ENCODE data around the gene GPRC5D.
A peak's percentile ranks its signal among the peaks of the same experiment; 100 is the strongest.

GPRC5D gene

GRCh38 chr12:12952036-12952435 lies at the start of gene GPRC5D:
Gene GPRC5D, minus strand, starts transcription at chr12:12952170. Its CDS starts 1,786 bp downstream, at chr12:12950384.
- H3K4me3 ChIP-seq (ENCODE audit: low read length) = no peak within 1 kb of the TSS
- TF ChIP-seq ZNF274 (IDR thresholded peaks at IDR 0.05; ENCODE audit: low read depth, low read length) = no peak

- H3K4me3 ChIP-seq (ENCODE audit: low read length) = no peak overlapping the region; the same call in 1 of the 2 replicates
- no peak for TF ChIP-seq ZNF274 (IDR thresholded peaks at IDR 0.05; ENCODE audit: low read depth, low read length)
Observed at GRCh38 chr12:13001775-13002040, 49.7 kb upstream of the GPRC5D start.

- no peak for TF ChIP-seq ZNF274 (IDR thresholded peaks at IDR 0.05; ENCODE audit: low read depth, low read length)
- H3K4me3 ChIP-seq (ENCODE audit: low read length) = peak overlapping the region; percentile 52
Observed at GRCh38 chr12:13000925-13001774, 49.2 kb upstream of the GPRC5D start.

- H3K4me3 ChIP-seq (ENCODE audit: low read length) = peak overlapping the region; percentile 52
- TF ChIP-seq ZNF274 (IDR thresholded peaks at IDR 0.05; ENCODE audit: low read depth, low read length) = no peak
Observed at GRCh38 chr12:13000616-13000924, 48.6 kb upstream of the GPRC5D start.

- H3K4me3 ChIP-seq (ENCODE audit: low read length) = peak within 1 kb of the TSS; percentile 52
- no peak for TF ChIP-seq ZNF274 (IDR thresholded peaks at IDR 0.05; ENCODE audit: low read depth, low read length)
Observed at GRCh38 chr12:12999959-13000615, 48.1 kb upstream of the GPRC5D start, which contains the start of gene HEBP1. Gene HEBP1, minus strand, starts transcription at chr12:13000265. Its CDS starts 151 bp downstream, at chr12:13000114.

- TF ChIP-seq ZNF274 (IDR thresholded peaks at IDR 0.05; ENCODE audit: low read depth, low read length) = no peak
- peak overlapping the region; percentile 46; the same call in 1 of the 2 replicates for H3K4me3 ChIP-seq (ENCODE audit: low read length)
Observed at GRCh38 chr12:12999271-12999958, 47.4 kb upstream of the GPRC5D start.

GRCh38 chr12:12998248-12998647 lies 46.3 kb upstream of the GPRC5D start:
- TF ChIP-seq ZNF274 (IDR thresholded peaks at IDR 0.05; ENCODE audit: low read depth, low read length) = no peak
- H3K4me3 ChIP-seq (ENCODE audit: low read length) = no peak overlapping the region

- no peak for TF ChIP-seq ZNF274 (IDR thresholded peaks at IDR 0.05; ENCODE audit: low read depth, low read length)
- H3K4me3 ChIP-seq (ENCODE audit: low read length) = no peak overlapping the region
Observed at GRCh38 chr12:12997734-12998133, 45.8 kb upstream of the GPRC5D start.

GRCh38 chr12:12997156-12997555 lies 45.2 kb upstream of the GPRC5D start:
- H3K4me3 ChIP-seq (ENCODE audit: low read length) = no peak overlapping the region
- TF ChIP-seq ZNF274 (IDR thresholded peaks at IDR 0.05; ENCODE audit: low read depth, low read length) = no peak

- H3K4me3 ChIP-seq (ENCODE audit: low read length) = no peak overlapping the region
- TF ChIP-seq ZNF274 (IDR thresholded peaks at IDR 0.05; ENCODE audit: low read depth, low read length) = no peak
Observed at GRCh38 chr12:12996209-12996608, 44.2 kb upstream of the GPRC5D start.

GRCh38 chr12:12995088-12995487 lies 43.1 kb upstream of the GPRC5D start:
- H3K4me3 ChIP-seq (ENCODE audit: low read length) = no peak overlapping the region
- no peak for TF ChIP-seq ZNF274 (IDR thresholded peaks at IDR 0.05; ENCODE audit: low read depth, low read length)

- no peak for TF ChIP-seq ZNF274 (IDR thresholded peaks at IDR 0.05; ENCODE audit: low read depth, low read length)
- H3K4me3 ChIP-seq (ENCODE audit: low read length) = no peak overlapping the region
Observed at GRCh38 chr12:12993367-12993766, 41.4 kb upstream of the GPRC5D start.

GRCh38 chr12:12992418-12993130 lies 40.6 kb upstream of the GPRC5D start:
- H3K4me3 ChIP-seq (ENCODE audit: low read length) = no peak overlapping the region
- TF ChIP-seq ZNF274 (IDR thresholded peaks at IDR 0.05; ENCODE audit: low read depth, low read length) = no peak

Data from GM08714 (cell line).